H1 (cell line): Measurements from ENCODE around the gene OTOS. TPM values are rescaled to one million over a fixed set of nuclear protein-coding genes. Genes with fewer than 3 reads are reported as not detected.

Experiments used
- CTCF ChIA-PET: fragments of 300-600 bp; sonication (Branson Sonifier 250); formaldehyde crosslinking; loops from one replicate; lab custom pipeline; 2021; ENCODE audit not compliant: partially characterized antibody; lab: Charles Lee
- POLR2A ChIA-PET: fragments of 300-600 bp; sonication (Branson Sonifier 250); formaldehyde crosslinking; loops from one replicate; lab custom pipeline; 2021; ENCODE audit warnings: inconsistent platforms; ENCODE audit not compliant: partially characterized antibody; lab: Charles Lee
- DNase-seq, 2 experiments: peaks; one replicate each; pipeline versions ENCODE4 v3.0.0 to v3.0.0-alpha.2; 2010 to 2022; ENCODE audit warnings: low spot score in 2 of 2, low read depth in 1 of 2, mixed read lengths in 1 of 2
- FAIRE-seq: peaks from 2 replicates; lab custom pipeline; 2011; peaks lifted over from hg19 to GRCh38; lab: Jason Lieb, UNC
- H2AFZ ChIP-seq: 2 replicates; pipeline ENCODE4 v1.8.1; 2012; ENCODE audit warnings: low read length, inconsistent platforms
- H2AK5ac ChIP-seq: 2 replicates; pipeline ENCODE4 v1.6.1; 2013; ENCODE audit warnings: low read depth, low read length
- H2BK120ac ChIP-seq: replicated peaks from 2 replicates; pipeline ENCODE3; 2013; ENCODE audit warnings: low read depth, low read length, inconsistent platforms
- H2BK12ac ChIP-seq: 2 replicates; pipeline ENCODE4 v1.6.1; 2013; ENCODE audit warnings: low read depth, low read length
- H2BK15ac ChIP-seq: 2 replicates; pipeline ENCODE4 v1.6.1; 2013; ENCODE audit warnings: low read length
- H2BK20ac ChIP-seq: 2 replicates; pipeline ENCODE4 v1.6.1; 2013; ENCODE audit warnings: low read length
- H2BK5ac ChIP-seq: 2 replicates; pipeline ENCODE4 v1.6.1; 2013; ENCODE audit warnings: low read depth, low read length
- H3K14ac ChIP-seq: 2 replicates; pipeline ENCODE4 v1.6.1; 2013; ENCODE audit warnings: inconsistent platforms; ENCODE audit not compliant: insufficient read length
- H3K18ac ChIP-seq: 2 replicates; pipeline ENCODE4 v1.6.1; 2013; ENCODE audit warnings: low read length; ENCODE audit errors: extremely low read depth
- H3K23ac ChIP-seq: 2 replicates; pipeline ENCODE4 v1.6.1; 2013; ENCODE audit warnings: inconsistent platforms; ENCODE audit not compliant: insufficient read length
- H3K23me2 ChIP-seq: 2 replicates; pipeline ENCODE4 v1.6.1; 2013; ENCODE audit warnings: low read depth, low read length
- H3K27ac ChIP-seq: 2 replicates; pipeline ENCODE4 v1.6.1; 2011; ENCODE audit warnings: low read depth, low read length, inconsistent platforms
- H3K27me3 ChIP-seq, 4 experiments: replicated peaks in 1 of 4; 1 replicate in 1 of 4; 2 replicates in 3 of 4; pipeline versions ENCODE4 v1.6.1 to v1.8.1; 2011 to 2013; ENCODE audit warnings: low read length in 3 of 4, mild to moderate bottlenecking in 3 of 4, inconsistent platforms in 2 of 4, mixed read lengths in 2 of 4, moderate library complexity in 1 of 4; ENCODE audit not compliant: control insufficient read depth in 3 of 4, insufficient read depth in 3 of 4; ENCODE audit errors: extremely low read depth in 1 of 4
- H3K36me3 ChIP-seq, 4 experiments: 2 replicates each; pipeline versions ENCODE4 v1.6.1 to v1.8.1; 2011 to 2013; ENCODE audit warnings: mild to moderate bottlenecking in 4 of 4, low read length in 3 of 4, moderate library complexity in 2 of 4, control low read depth in 1 of 4, inconsistent platforms in 1 of 4; ENCODE audit not compliant: insufficient read depth in 4 of 4, control insufficient read depth in 2 of 4
- H3K4ac ChIP-seq: replicated peaks from 2 replicates; pipeline ENCODE3; 2013; ENCODE audit warnings: low read length, low read depth, mixed read lengths, inconsistent platforms; ENCODE audit not compliant: insufficient read length
- H3K4me1 ChIP-seq, 4 experiments: replicated peaks in 1 of 4; 1 replicate in 1 of 4; 2 replicates in 3 of 4; pipeline versions ENCODE4 v1.6.1 to v1.8.1; 2011 to 2013; ENCODE audit warnings: low read length in 3 of 4, inconsistent platforms in 2 of 4, mixed read lengths in 1 of 4; ENCODE audit not compliant: insufficient read depth in 4 of 4, control insufficient read depth in 3 of 4
- H3K4me2 ChIP-seq, 2 experiments: 2 replicates each; pipeline versions ENCODE4 v1.6.1 to v1.8.1; 2011 to 2013; ENCODE audit warnings: low read depth in 2 of 2, low read length in 2 of 2, control low read depth in 1 of 2, inconsistent platforms in 1 of 2, mild to moderate bottlenecking in 1 of 2; ENCODE audit not compliant: insufficient read depth in 1 of 2
- H3K4me3 ChIP-seq, 4 experiments: fragments of 200-600, 300-600 bp in 1 of 4; sonication (generic), shearing (Covaris generic), sonication (Bioruptor Twin) in 1 of 4; 2 replicates each; pipeline versions ENCODE4 v1.5.1 to v1.8.1; 2011 to 2016; ENCODE audit warnings: low read length in 4 of 4, low read depth in 3 of 4, control low read depth in 2 of 4, inconsistent platforms in 2 of 4, mild to moderate bottlenecking in 2 of 4, mixed read lengths in 1 of 4, moderate library complexity in 1 of 4; ENCODE audit not compliant: insufficient read depth in 2 of 4; ENCODE audit errors: extremely low read depth in 1 of 4
- H3K56ac ChIP-seq: replicated peaks from 2 replicates; pipeline ENCODE3; 2013; ENCODE audit warnings: low read depth, mild to moderate bottlenecking, mixed read lengths, low read length, inconsistent platforms; ENCODE audit not compliant: insufficient read length
- H3K79me1 ChIP-seq: 2 replicates; pipeline ENCODE4 v1.6.1; 2013; ENCODE audit warnings: low read depth, low read length, control low read depth
- H3K79me2 ChIP-seq, 2 experiments: 2 replicates each; pipeline versions ENCODE4 v1.6.1 to v1.8.1; 2012 to 2013; ENCODE audit warnings: low read length in 2 of 2, mild to moderate bottlenecking in 2 of 2, inconsistent platforms in 1 of 2; ENCODE audit not compliant: insufficient read depth in 2 of 2, control insufficient read depth in 1 of 2
- H3K9ac ChIP-seq, 4 experiments: replicated peaks in 1 of 4; 1 replicate in 1 of 4; 2 replicates in 3 of 4; pipeline versions ENCODE4 v1.6.1 to v1.8.1; 2011 to 2013; ENCODE audit warnings: low read depth in 3 of 4, low read length in 3 of 4, control low read depth in 2 of 4, mild to moderate bottlenecking in 2 of 4, moderate library complexity in 2 of 4, inconsistent platforms in 1 of 4; ENCODE audit errors: extremely low read depth in 1 of 4
- H3K9me3 ChIP-seq, 2 experiments: 2 replicates each; pipeline versions ENCODE4 v1.6.1 to v1.8.1; 2012 to 2013; ENCODE audit warnings: mild to moderate bottlenecking in 2 of 2, moderate library complexity in 2 of 2, control low read depth in 1 of 2, inconsistent platforms in 1 of 2, low read depth in 1 of 2, low read length in 1 of 2, mixed read lengths in 1 of 2; ENCODE audit not compliant: insufficient read depth in 2 of 2
- H4K20me1 ChIP-seq, 2 experiments: replicated peaks in 1 of 2; 2 replicates each; pipeline versions ENCODE3 to v1.8.1; 2011 to 2013; ENCODE audit warnings: inconsistent platforms in 2 of 2, low read length in 2 of 2, mild to moderate bottlenecking in 1 of 2; ENCODE audit not compliant: insufficient read depth in 2 of 2, control insufficient read depth in 1 of 2
- H4K5ac ChIP-seq: 2 replicates; pipeline ENCODE4 v1.6.1; 2013; ENCODE audit warnings: low read length, low read depth, mixed read lengths, inconsistent platforms; ENCODE audit not compliant: insufficient read length
- H4K8ac ChIP-seq: 2 replicates; pipeline ENCODE4 v1.8.0; 2013; ENCODE audit warnings: mild to moderate bottlenecking, moderate library complexity, low read length, inconsistent platforms; ENCODE audit not compliant: insufficient read depth; ENCODE audit errors: extremely low read depth
- H4K91ac ChIP-seq: replicated peaks from 2 replicates; pipeline ENCODE3; 2013; ENCODE audit warnings: low read length, mixed read lengths, inconsistent platforms; ENCODE audit not compliant: insufficient read length
- BRCA1 ChIP-seq: IDR thresholded peaks from 2 replicates; pipeline ENCODE4 v1.6.1; 2012; ENCODE audit warnings: low read depth, low read length, improper control_type of control experiment
- CTBP2 ChIP-seq: IDR thresholded peaks from 2 replicates; pipeline ENCODE4 v1.7.0; 2011; ENCODE audit warnings: borderline replicate concordance, mild to moderate bottlenecking, moderate library complexity, mixed read lengths, low read length; ENCODE audit not compliant: insufficient read depth, insufficient read length
- JUN ChIP-seq: IDR thresholded peaks from 2 replicates; pipeline ENCODE4 v1.6.1; 2011; ENCODE audit warnings: low read depth, mild to moderate bottlenecking, improper control_type of control experiment, low read length
- JUND ChIP-seq: IDR thresholded peaks from 2 replicates; pipeline ENCODE4 v1.6.1; 2011; ENCODE audit warnings: mild to moderate bottlenecking, improper control_type of control experiment, low read length
- KDM4A ChIP-seq: IDR thresholded peaks from one replicate; pipeline ENCODE4 v1.7.1; 2012; ENCODE audit warnings: low read depth, mild to moderate bottlenecking, moderate library complexity, low read length, inconsistent platforms; ENCODE audit not compliant: severe bottlenecking
- MAFK ChIP-seq: IDR thresholded peaks from 2 replicates; pipeline ENCODE4 v1.6.1; 2012; ENCODE audit warnings: low read depth, mild to moderate bottlenecking, improper control_type of control experiment, low read length
- RAD21 ChIP-seq, 2 experiments: IDR thresholded peaks in 1 of 2; conservative IDR thresholded peaks in 1 of 2; 2 replicates each; pipeline ENCODE4 v1.6.1; 2011; ENCODE audit warnings: low read depth in 2 of 2, low read length in 2 of 2, improper control_type of control experiment in 1 of 2, inconsistent platforms in 1 of 2, mild to moderate bottlenecking in 1 of 2, moderate library complexity in 1 of 2
- RBBP5 ChIP-seq: IDR thresholded peaks from 2 replicates; pipeline ENCODE4 v1.7.1; 2012; ENCODE audit warnings: low read depth, mild to moderate bottlenecking, inconsistent platforms, low read length, moderate library complexity, borderline replicate concordance
- RXRA ChIP-seq: IDR thresholded peaks from 2 replicates; pipeline ENCODE4 v1.6.1; 2011; ENCODE audit warnings: low read depth, mild to moderate bottlenecking, low read length, moderate library complexity; ENCODE audit not compliant: insufficient read depth
- SAP30 ChIP-seq: fragments of 300-600 bp; sonication (generic); IDR thresholded peaks from 2 replicates; pipeline ENCODE4 v1.7.1; 2012; ENCODE audit warnings: low read length, moderate library complexity, mild to moderate bottlenecking, inconsistent platforms; ENCODE audit not compliant: insufficient read depth, insufficient replicate concordance
- SIRT6 ChIP-seq: IDR thresholded peaks from one replicate; pipeline ENCODE4 v1.7.1; 2012; ENCODE audit warnings: low read length, inconsistent platforms
- SP1 ChIP-seq: IDR thresholded peaks from 2 replicates; pipeline ENCODE4 v1.6.1; 2011; ENCODE audit warnings: low read depth, low read length
- WGBS, 2 experiments: shearing (Covaris generic) in 1 of 2; methylation state at CpG; one replicate each; pipeline versions ENCODE4 v1.1.6 to v1.1.7; 2013 to 2015; ENCODE audit warnings: low lambda C conversion rate in 2 of 2, mixed read lengths in 2 of 2, inconsistent platforms in 1 of 2, low coverage in 1 of 2, missing lambda C conversion rate in 1 of 2; ENCODE audit not compliant: insufficient replicate concordance in 2 of 2, insufficient coverage in 1 of 2, insufficient read length in 1 of 2; ENCODE audit errors: extremely low coverage in 1 of 2, missing lambda C conversion rate in 1 of 2; 5-methylcytosine and 5-hydroxymethylcytosine counted together
- polyA plus RNA-seq, 7 experiments: library from polyadenylated mRNA; depleted of rRNA in 3 of 7; stranded (reverse) in 5 of 7; unstranded in 2 of 7; fragments of >200 nt in 5 of 7; fragments of 200-250 nt in 2 of 7; gene quantifications; 1 replicate in 5 of 7; 2 replicates in 1 of 7; 4 replicates in 1 of 7; pipeline versions ENCODE4 v1.2.1 to v1.2.3, GENCODE V29; 2011 to 2013; ENCODE audit warnings: missing spikeins in 2 of 7, mixed read lengths in 2 of 7
- total RNA-seq: library from RNA; stranded (reverse); fragmentation: NEBNext Ultra II Directional; extraction: Animal tissue kit (Norgen Biotek cat#: 25700); gene quantifications from 2 replicates; pipeline ENCODE4 v1.2.1, GENCODE V29; 2021

The OTOS gene
- total and polyA plus RNA-seq, 2 of the 8 experiments (the other 6 are each of a cell fraction or from before 2014, with no cell fraction given), result 0.17 TPM; not detected in 1

DNA sequence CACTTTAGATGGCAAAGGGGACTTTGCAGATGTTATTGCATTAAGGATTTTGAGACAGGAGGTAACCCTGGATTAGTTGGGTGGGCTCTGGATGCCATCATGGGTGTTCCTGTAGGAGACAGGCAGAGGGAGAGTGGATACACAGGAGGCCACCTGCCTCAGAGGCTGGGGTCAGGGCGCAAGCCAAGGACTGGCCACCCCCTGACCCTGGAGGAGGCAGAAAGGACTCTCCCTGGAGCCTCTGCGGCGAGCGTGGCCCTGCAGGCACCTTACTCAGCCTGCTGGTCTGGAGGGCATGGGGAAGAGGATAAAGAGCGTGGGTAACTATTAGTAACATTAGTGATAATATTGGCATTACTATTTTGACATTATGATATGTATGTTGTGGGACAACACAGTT is 21.6 kb upstream of the OTOS start:
- DNase-seq, result no peak
- Histone ChIP-seq H3K36me3 (no peaks in the 10 kb centered on the region), H3K4me1 (peaks cover 0 to 2% (median 0%) of the 10 kb centered on the region in 4 experiments; a peak in 1 of 7 replicates), H2BK12ac (no peak overlapping the region), H2BK5ac (no peak overlapping the region), H3K14ac (no peak overlapping the region)
- POLR2A ChIA-PET, result no interaction called here
- TF ChIP-seq SAP30 (no peak), KDM4A (no peak), SP1 (no peak), RAD21 (IDR thresholded peaks at IDR 0.05 in 1 of 2, conservative IDR thresholded peaks at IDR 0.05 in 1 of 2; ENCODE audit: low read depth in 2 of 2, low read length in 2 of 2) (no peak), RXRA (no peak), BRCA1 (no peak), SIRT6 (no peak), JUND (no peak), JUN (no peak), CTBP2 (no peak), RBBP5 (no peak), MAFK (no peak)
- TF ChIP-seq, all 59 proteins: peak for 0
- Histone ChIP-seq H2BK15ac (no peak overlapping the region), H3K56ac (no peak overlapping the region), H2BK20ac (no peak overlapping the region), H3K9me3 (peaks cover 0 to 4% of the 10 kb centered on the region in 2 experiments; a peak in 2 of 4 replicates), H3K9ac (no peak overlapping the region), H4K5ac (no peak overlapping the region), H3K23me2 (peaks cover 3% of the 10 kb centered on the region; the same call in 1 of the 2 replicates), H3K4me2 (no peak overlapping the region), H2AK5ac (no peak overlapping the region), H3K23ac (no peak overlapping the region), H3K79me1 (no peaks in the 10 kb centered on the region), H4K8ac (no peak overlapping the region), H3K27ac (no peak overlapping the region), H3K79me2 (no peaks in the 10 kb centered on the region), H4K20me1 (no peaks in the 10 kb centered on the region), H3K27me3 (no peaks in the 10 kb centered on the region; a peak in 3 of 7 replicates), H3K18ac (no peak overlapping the region), H4K91ac (no peak overlapping the region), H3K4me3 (no peak overlapping the region), H3K4ac (no peak overlapping the region), H2AFZ (no peak overlapping the region), H2BK120ac (no peak overlapping the region)
- 82% methylated on average over 5 of the region's 5 CpGs; no CpG with 5 or more reads in 1 of the 2 experiments for WGBS, 2 experiments
- FAIRE-seq, result no peak
- CTCF ChIA-PET, result no interaction called here
